K562 (cell line): ENCODE data around the gene RCC2. TPM values are rescaled to one million over a fixed set of nuclear protein-coding genes. Genes with fewer than 3 reads are reported as not detected.
A peak's percentile ranks its signal among the peaks of the same experiment; 100 is the strongest.

Source experiments
- ATF2 ChIP-seq: sonication (generic); formaldehyde crosslinking; IDR thresholded peaks from 2 replicates; pipeline ENCODE4 v1.8.1; 2022; ENCODE audit warnings: missing genetic modification reagents
- ETV5 ChIP-seq: sonication (generic); formaldehyde crosslinking; IDR thresholded peaks from 2 replicates; pipeline ENCODE4 v1.4.0; 2020; ENCODE audit warnings: low read depth, mild to moderate bottlenecking, missing genetic modification reagents
- FOXM1 ChIP-seq, 2 experiments: fragments of 450-650 bp in 1 of 2; sonication (generic) in 1 of 2; formaldehyde crosslinking in 1 of 2; IDR thresholded peaks; 2 replicates each; pipeline versions ENCODE4 v1.6.1 to v1.9.0; 2017 to 2022; ENCODE audit warnings: low read depth in 2 of 2, mild to moderate bottlenecking in 2 of 2, missing genetic modification reagents in 1 of 2, moderate library complexity in 1 of 2
- GTF2B ChIP-seq: IDR thresholded peaks from 2 replicates; pipeline ENCODE4 v1.6.1; 2011; ENCODE audit not compliant: insufficient read length; ENCODE audit errors: extremely low read depth
- HBP1 ChIP-seq: fragments of 450-650 bp; formaldehyde crosslinking; IDR thresholded peaks from 2 replicates; pipeline ENCODE4 v1.4.0; 2022; ENCODE audit warnings: missing genetic modification characterization
- HINFP ChIP-seq: fragments of 450-650 bp; conservative IDR thresholded peaks from 2 replicates; pipeline ENCODE4 v1.6.1; 2016; ENCODE audit warnings: missing genetic modification characterization, low read depth, mild to moderate bottlenecking, control low read depth, missing compliant biosample characterization
- MAFK ChIP-seq: IDR thresholded peaks from 2 replicates; pipeline ENCODE4 v1.6.1; 2011; ENCODE audit warnings: low read length, improper control_type of control experiment
- PHB2 ChIP-seq: fragments of 450-650 bp; IDR thresholded peaks from 2 replicates; pipeline ENCODE4 v1.6.1; 2017; ENCODE audit warnings: low read depth
- PRDM10 ChIP-seq: fragments of 450-650 bp; IDR thresholded peaks from 2 replicates; pipeline ENCODE4 v1.6.1; 2018; ENCODE audit not compliant: partially characterized antibody
- SMARCC2 ChIP-seq: fragments of 450-650 bp; IDR thresholded peaks from 2 replicates; pipeline ENCODE4 v1.6.1; 2017; ENCODE audit warnings: antibody characterized with exemption, moderate library complexity, mild to moderate bottlenecking, low read depth
- ZBED1 ChIP-seq: IDR thresholded peaks from 2 replicates; pipeline ENCODE4 v1.6.1; 2014
- ZSCAN32 ChIP-seq: fragments of 450-650 bp; formaldehyde crosslinking; IDR thresholded peaks from 2 replicates; pipeline ENCODE4 v1.4.0; 2020; ENCODE audit warnings: mild to moderate bottlenecking, moderate library complexity
- polyA plus RNA-seq, 8 experiments: library from polyadenylated mRNA; depleted of rRNA in 4 of 8; stranded (reverse) in 5 of 8; unstranded in 3 of 8; fragments of >200 nt; fragmentation: Nextera tagmentation in 2 of 8; fragmentation: Illumina TruSeq in 1 of 8; extraction: Ambion mirVana in 2 of 8; extraction: Trizol in 1 of 8; gene quantifications; 2 replicates each; pipeline versions ENCODE4 v1.2.1 to v1.2.3, GENCODE V29; 2011 to 2014; ENCODE audit warnings: inconsistent platforms in 1 of 8, missing spikeins in 1 of 8
- total RNA-seq, 7 experiments: library from RNA; depleted of rRNA in 6 of 7; stranded (reverse); fragments of >200 nt in 6 of 7; fragmentation: Illumina TruSeq in 2 of 7; extraction: Trizol in 2 of 7; gene quantifications; 2 replicates each; pipeline versions ENCODE4 v1.2.1 to v1.2.3, GENCODE V29; 2011 to 2021; ENCODE audit warnings: low replicate concordance in 1 of 7

Gene RCC2
- total and polyA plus RNA-seq, 9 of the 15 experiments (the other 6 are each of a cell fraction or from before 2014, with no cell fraction given): 31.8 to 292 (median 116) TPM

GRCh38 chr1:17438318-17439249 lies 893 bp downstream of the RCC2 start (continued):
- TF ChIP-seq HBP1 (CRISPR knock-in tag) (no peak), PHB2 (no peak), MAFK (no peak), ETV5 (CRISPR knock-in tag) (no peak), SMARCC2 (no peak), PRDM10 (peak; percentile 73), ZBED1 (no peak), ATF2 (CRISPR knock-in tag) (no peak), GTF2B (no peak), HINFP (tag) (no peak), ZSCAN32 (CRISPR knock-in tag) (no peak), FOXM1 (IDR thresholded peaks at IDR 0.05; ENCODE audit: low read depth) (no peak), FOXM1 (CRISPR knock-in tag; IDR thresholded peaks at IDR 0.05; ENCODE audit: low read depth) (no peak)
